ENCODE measurements around the gene TNRC6B.
"Not testable (repeated sequence)": the region's sequence is repeated elsewhere in the genome, so short reads cannot be mapped to it uniquely, and the experiment has no call there.

GRCh38 chr22:40197421-40197820 lies 19.7 kb downstream of the TNRC6B start:
- TF ChIP-seq CTCF (conservative IDR thresholded peaks at IDR 0.05; ENCODE audit: low read depth in 2 of 2); JUNB (IDR thresholded peaks at IDR 0.05; ENCODE audit: unreplicated experiment); EZH2 (IDR thresholded peaks at IDR 0.05; ENCODE audit: low read depth, unreplicated experiment); POLR2AphosphoS5 (IDR thresholded peaks at IDR 0.05; ENCODE audit: low read depth): not testable (repeated sequence)

Measured in GM23338 (cell line).